Measurements from ENCODE around the gene MYL7.

DNA sequence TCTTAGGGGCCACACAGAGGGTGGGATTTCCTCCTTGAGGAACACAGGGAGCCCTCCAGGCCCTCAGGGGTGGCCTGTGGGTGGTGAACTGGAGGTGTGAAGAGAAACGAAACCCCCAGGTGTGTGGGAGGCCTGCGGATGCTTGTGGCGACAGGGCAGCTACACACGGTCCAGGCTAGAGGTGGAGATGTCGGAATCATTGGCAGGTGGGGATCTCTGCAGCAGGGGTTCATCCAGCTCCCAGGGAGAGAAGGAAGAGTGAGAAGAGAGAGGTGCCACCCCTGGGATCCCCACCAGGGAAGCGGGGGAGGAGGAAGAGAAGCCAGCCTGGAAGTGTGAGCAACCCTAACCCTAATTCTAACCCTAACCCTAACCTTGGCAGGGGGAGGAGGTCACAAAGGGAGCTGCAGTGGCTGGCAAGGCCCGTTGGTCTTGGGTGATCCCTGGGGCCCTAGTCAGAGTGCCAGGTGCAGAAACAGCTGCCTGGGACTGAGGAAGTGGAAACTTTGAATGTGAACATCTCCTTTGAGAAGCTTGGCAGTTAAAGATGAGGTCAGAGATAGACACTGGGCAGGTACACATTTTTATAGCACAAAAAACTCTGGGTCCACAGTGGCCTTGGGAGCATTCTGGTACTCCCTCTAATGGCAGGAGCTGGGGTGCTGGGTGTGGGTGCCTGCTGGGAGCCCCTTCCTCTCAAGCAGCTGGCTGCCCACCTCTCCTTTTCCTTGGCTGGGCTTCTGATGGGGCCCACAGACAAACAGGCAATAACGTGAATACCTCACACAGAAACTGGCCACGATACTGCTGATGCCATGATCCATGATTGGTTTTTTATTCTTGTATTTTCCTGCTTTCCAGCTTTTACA is 43.8 kb downstream of the MYL7 start:
- TF ChIP-seq, protein P1, sequence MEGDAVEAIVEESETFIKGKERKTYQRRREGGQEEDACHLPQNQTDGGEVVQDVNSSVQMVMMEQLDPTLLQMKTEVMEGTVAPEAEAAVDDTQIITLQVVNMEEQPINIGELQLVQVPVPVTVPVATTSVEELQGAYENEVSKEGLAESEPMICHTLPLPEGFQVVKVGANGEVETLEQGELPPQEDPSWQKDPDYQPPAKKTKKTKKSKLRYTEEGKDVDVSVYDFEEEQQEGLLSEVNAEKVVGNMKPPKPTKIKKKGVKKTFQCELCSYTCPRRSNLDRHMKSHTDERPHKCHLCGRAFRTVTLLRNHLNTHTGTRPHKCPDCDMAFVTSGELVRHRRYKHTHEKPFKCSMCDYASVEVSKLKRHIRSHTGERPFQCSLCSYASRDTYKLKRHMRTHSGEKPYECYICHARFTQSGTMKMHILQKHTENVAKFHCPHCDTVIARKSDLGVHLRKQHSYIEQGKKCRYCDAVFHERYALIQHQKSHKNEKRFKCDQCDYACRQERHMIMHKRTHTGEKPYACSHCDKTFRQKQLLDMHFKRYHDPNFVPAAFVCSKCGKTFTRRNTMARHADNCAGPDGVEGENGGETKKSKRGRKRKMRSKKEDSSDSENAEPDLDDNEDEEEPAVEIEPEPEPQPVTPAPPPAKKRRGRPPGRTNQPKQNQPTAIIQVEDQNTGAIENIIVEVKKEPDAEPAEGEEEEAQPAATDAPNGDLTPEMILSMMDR (IDR thresholded peaks at IDR 0.05) = no peak
- no peak for TF ChIP-seq POLR2A (IDR thresholded peaks at IDR 0.05)

Data from thyroid gland (tissue), 4 donors.